ENCODE data around the gene FBRS. TPM values are rescaled to one million over a fixed set of nuclear protein-coding genes. Genes with fewer than 3 reads are reported as not detected.

FBRS gene
- total RNA-seq, 1 experiment from 2014 or later = 16.8 TPM

DNA sequence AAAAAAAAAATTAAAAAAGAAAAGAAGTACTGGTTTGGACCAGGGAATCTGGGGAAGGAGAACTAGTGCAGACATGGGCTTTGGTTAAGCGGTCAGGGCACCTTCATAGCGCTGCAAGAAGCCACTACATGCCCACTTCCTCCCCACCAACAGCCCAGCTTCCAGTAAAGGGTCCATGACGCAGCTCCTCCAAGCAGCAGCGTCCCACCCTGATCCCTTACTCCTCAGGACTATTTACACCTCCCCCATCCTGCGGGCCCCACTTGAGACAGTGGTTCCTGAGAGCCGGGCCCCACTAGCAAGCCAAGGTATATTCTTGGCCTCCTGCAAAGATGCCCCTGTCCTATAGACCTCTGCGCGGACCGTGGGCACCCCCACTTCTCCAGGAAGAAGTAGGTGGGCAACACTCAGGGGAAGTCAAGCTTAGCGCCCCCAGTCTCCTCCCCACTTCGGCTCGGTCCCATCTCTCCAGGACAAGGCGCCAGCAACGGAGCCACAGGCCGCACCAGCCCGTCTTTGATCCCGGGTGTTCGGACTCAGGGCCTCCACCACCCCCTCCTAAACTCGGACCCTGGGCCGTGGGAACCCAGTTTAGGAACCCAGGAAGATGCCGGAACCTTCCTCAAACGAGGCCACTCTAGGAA lies 8.4 kb upstream of the FBRS start:
- H4K91ac ChIP-seq (ENCODE audit: insufficient read length, low read depth, low read length) = peak overlapping the region; percentile 60
- no peaks in the 10 kb centered on the region for H4K20me1 ChIP-seq (ENCODE audit: control insufficient read depth, insufficient read depth, insufficient read length)
- H3K23me2 ChIP-seq (ENCODE audit: insufficient read length, low read depth, low read length, poor library complexity, severe bottlenecking) = peaks cover 6% of the 10 kb centered on the region
- H2BK20ac ChIP-seq (ENCODE audit: low read depth, low read length, poor library complexity, severe bottlenecking) = no peak overlapping the region
- H3K27me3 ChIP-seq (ENCODE audit: insufficient read depth, low read length) = peaks cover 7% of the 10 kb centered on the region; the same call in 1 of the 2 replicates
- H3K9ac ChIP-seq (ENCODE audit: extremely low read depth, insufficient read length, low read length) = no peak overlapping the region
- Mint-ChIP-seq H3K9me3 (no peaks in the 10 kb centered on the region), H3K36me3 (ENCODE audit: insufficient read depth in 1 of 3, low read depth in 3 of 3) (peaks cover 2 to 12% (median 7%) of the 10 kb centered on the region in 3 experiments; a peak in 3 of 7 replicates), H3K4me3 (peak overlapping the region; percentile 22 to 93), H3K4me1 (peaks cover 8 to 12% of the 10 kb centered on the region in 2 experiments; a peak in 3 of 4 replicates), H3K27me3 (ENCODE audit: low read depth) (peaks cover 51% of the 10 kb centered on the region), H3K27ac (peak overlapping the region; percentile 93 to 98 (median 97); a peak in 5 of 7 replicates)
- H2BK12ac ChIP-seq (ENCODE audit: insufficient read length, low read depth, low read length) = no peak overlapping the region
- no peaks in the 10 kb centered on the region for H3K79me2 ChIP-seq (ENCODE audit: insufficient read depth, low read length)
- H2BK5ac ChIP-seq (ENCODE audit: insufficient read length, low read length) = no peak overlapping the region
- H3K9me3 ChIP-seq (ENCODE audit: control insufficient read depth, low read depth, low read length) = no peaks in the 10 kb centered on the region
- no peaks in the 10 kb centered on the region for H3K79me1 ChIP-seq (ENCODE audit: insufficient read depth, low read depth, low read length, poor library complexity, severe bottlenecking)
- H3K27ac ChIP-seq (ENCODE audit: insufficient read length, low read depth, low read length) = no peak overlapping the region
- peak overlapping the region; percentile 78 for H3K18ac ChIP-seq (ENCODE audit: insufficient read length, low read depth, low read length)
- peak overlapping the region; percentile 23; the same call in 1 of the 2 replicates for H3K14ac ChIP-seq (ENCODE audit: insufficient read depth, low read length)
- no peak overlapping the region for H3K23ac ChIP-seq (ENCODE audit: insufficient read length, low read depth, low read length)
- H3K4me1 ChIP-seq (ENCODE audit: insufficient read depth, low read length) = no peaks in the 10 kb centered on the region
- TF ChIP-seq, protein P1, sequence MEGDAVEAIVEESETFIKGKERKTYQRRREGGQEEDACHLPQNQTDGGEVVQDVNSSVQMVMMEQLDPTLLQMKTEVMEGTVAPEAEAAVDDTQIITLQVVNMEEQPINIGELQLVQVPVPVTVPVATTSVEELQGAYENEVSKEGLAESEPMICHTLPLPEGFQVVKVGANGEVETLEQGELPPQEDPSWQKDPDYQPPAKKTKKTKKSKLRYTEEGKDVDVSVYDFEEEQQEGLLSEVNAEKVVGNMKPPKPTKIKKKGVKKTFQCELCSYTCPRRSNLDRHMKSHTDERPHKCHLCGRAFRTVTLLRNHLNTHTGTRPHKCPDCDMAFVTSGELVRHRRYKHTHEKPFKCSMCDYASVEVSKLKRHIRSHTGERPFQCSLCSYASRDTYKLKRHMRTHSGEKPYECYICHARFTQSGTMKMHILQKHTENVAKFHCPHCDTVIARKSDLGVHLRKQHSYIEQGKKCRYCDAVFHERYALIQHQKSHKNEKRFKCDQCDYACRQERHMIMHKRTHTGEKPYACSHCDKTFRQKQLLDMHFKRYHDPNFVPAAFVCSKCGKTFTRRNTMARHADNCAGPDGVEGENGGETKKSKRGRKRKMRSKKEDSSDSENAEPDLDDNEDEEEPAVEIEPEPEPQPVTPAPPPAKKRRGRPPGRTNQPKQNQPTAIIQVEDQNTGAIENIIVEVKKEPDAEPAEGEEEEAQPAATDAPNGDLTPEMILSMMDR (conservative IDR thresholded peaks at IDR 0.05) = no peak
- no peak overlapping the region for H3K4ac ChIP-seq (ENCODE audit: low read depth, low read length)
- no peak overlapping the region for H3K56ac ChIP-seq (ENCODE audit: insufficient read length, low read depth, low read length)
- no peak overlapping the region for H3T11ph ChIP-seq (ENCODE audit: low read length)
- peak overlapping the region; percentile 63 for H4K5ac ChIP-seq (ENCODE audit: insufficient read length, low read depth, low read length)
- H3K4me2 ChIP-seq (ENCODE audit: insufficient read depth, insufficient read length, low read length) = peak overlapping the region; percentile 14
- DNase-seq = no peak
- H2BK15ac ChIP-seq (ENCODE audit: low read depth, low read length) = no peak overlapping the region
- WGBS (ENCODE audit: extremely low coverage, insufficient read length, low lambda C conversion rate) = no CpG with 5 or more reads among the region's 22 CpGs
- H4K8ac ChIP-seq (replicated peaks; ENCODE audit: insufficient read length, low read depth, low read length) = peak overlapping the region; percentile 91
- no peak overlapping the region for H2AK5ac ChIP-seq (ENCODE audit: insufficient read length, low read length)
- H2BK120ac ChIP-seq (ENCODE audit: low read depth, low read length, poor library complexity, severe bottlenecking) = peak overlapping the region; percentile 0
- no peak overlapping the region for H2AFZ ChIP-seq (ENCODE audit: low read length)

Measured in H9 (cell line).